ENCODE data around the gene CLN5.
A peak's percentile ranks its signal among the peaks of the same experiment; 100 is the strongest.

Gene CLN5

GRCh38 chr13:77022341-77022740 lies 30.5 kb downstream of the CLN5 start:
- peak in 2 of 3 donors; percentile 24 for DNase-seq

GRCh38 chr13:77026255-77026860 lies 34.5 kb downstream of the CLN5 start:
- peak; percentile 85 to 91 (median 90) for DNase-seq

- DNase-seq = peak; percentile 96 to 97 (median 97)
Observed at GRCh38 chr13:77026861-77027621, 35.2 kb downstream of the CLN5 start, which contains the start of gene FBXL3. Gene FBXL3 (minus strand): TSS chr13:77027159. CDS start chr13:77021860, 5,299 bp downstream.

- DNase-seq = peak; percentile 48 to 67 (median 58)
Observed at GRCh38 chr13:77028202-77028601, 36.3 kb downstream of the CLN5 start.

- no peak for DNase-seq
Observed at GRCh38 chr13:77029436-77029835, 37.6 kb downstream of the CLN5 start.

- DNase-seq = no peak
Observed at GRCh38 chr13:77031656-77032243, 39.9 kb downstream of the CLN5 start.

- DNase-seq = peak; percentile 25 to 68 (median 62)
Observed at GRCh38 chr13:77033717-77034302, 41.9 kb downstream of the CLN5 start.

GRCh38 chr13:77034881-77035280 lies 43.0 kb downstream of the CLN5 start:
- DNase-seq = peak; percentile 53 to 85 (median 72)

- DNase-seq = no peak
Observed at GRCh38 chr13:77036279-77036678, 44.4 kb downstream of the CLN5 start.

GRCh38 chr13:77038907-77039480 lies 47.1 kb downstream of the CLN5 start:
- DNase-seq = no peak

- DNase-seq = no peak
Observed at GRCh38 chr13:77040076-77040475, 48.2 kb downstream of the CLN5 start.

GRCh38 chr13:77040835-77041234 lies 49.0 kb downstream of the CLN5 start:
- DNase-seq = no peak

- no peak for DNase-seq
Observed at GRCh38 chr13:77042566-77043177, 50.8 kb downstream of the CLN5 start.

GRCh38 chr13:77047649-77048343 lies 55.9 kb downstream of the CLN5 start:
- DNase-seq = no peak

- DNase-seq = peak; percentile 72 to 76 (median 73)
Observed at GRCh38 chr13:77048681-77049080, 56.8 kb downstream of the CLN5 start.

- no peak for DNase-seq
Observed at GRCh38 chr13:77053192-77053591, 61.3 kb downstream of the CLN5 start.

Measured in suppressor macrophage treated with lipopolysaccharide for 1 hour (primary cell).